Measurements from ENCODE around the gene TBC1D22A. TPM values are rescaled to one million over a fixed set of nuclear protein-coding genes. Genes with fewer than 3 reads are reported as not detected.
"Not testable (repeated sequence)": the region's sequence is repeated elsewhere in the genome, so short reads cannot be mapped to it uniquely, and the experiment has no call there.

TBC1D22A gene
- total RNA-seq, 1 donor from 2014 or later, result 20.1 TPM

DNA sequence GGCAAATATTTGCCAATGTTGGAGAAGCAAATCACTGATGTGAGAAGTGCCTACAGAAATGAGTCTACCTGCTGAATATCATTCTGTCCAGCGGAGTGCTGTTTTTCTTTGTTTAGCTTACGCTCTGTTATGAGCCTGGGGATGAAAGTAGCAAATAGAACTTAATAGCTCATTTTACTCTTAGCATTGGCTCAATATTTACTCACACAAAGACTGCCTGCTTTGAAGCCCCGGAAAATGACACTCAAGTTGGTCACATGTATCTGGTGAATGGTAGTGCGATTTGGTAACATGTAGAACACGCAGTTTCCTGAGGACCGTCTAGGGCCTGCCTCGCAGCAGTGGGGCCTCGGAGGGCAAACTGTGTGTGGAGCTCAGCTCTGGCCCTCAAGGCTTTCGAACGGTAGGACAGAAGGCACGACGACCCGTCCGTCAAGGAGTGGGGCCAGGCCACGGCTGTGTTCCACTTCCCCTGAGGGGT, 38.9 kb downstream of the TBC1D22A start:
- intact Hi-C loops (cut with DNase I), result no loop called here
- DNase-seq (ENCODE audit: low spot score), result no peak

DNA sequence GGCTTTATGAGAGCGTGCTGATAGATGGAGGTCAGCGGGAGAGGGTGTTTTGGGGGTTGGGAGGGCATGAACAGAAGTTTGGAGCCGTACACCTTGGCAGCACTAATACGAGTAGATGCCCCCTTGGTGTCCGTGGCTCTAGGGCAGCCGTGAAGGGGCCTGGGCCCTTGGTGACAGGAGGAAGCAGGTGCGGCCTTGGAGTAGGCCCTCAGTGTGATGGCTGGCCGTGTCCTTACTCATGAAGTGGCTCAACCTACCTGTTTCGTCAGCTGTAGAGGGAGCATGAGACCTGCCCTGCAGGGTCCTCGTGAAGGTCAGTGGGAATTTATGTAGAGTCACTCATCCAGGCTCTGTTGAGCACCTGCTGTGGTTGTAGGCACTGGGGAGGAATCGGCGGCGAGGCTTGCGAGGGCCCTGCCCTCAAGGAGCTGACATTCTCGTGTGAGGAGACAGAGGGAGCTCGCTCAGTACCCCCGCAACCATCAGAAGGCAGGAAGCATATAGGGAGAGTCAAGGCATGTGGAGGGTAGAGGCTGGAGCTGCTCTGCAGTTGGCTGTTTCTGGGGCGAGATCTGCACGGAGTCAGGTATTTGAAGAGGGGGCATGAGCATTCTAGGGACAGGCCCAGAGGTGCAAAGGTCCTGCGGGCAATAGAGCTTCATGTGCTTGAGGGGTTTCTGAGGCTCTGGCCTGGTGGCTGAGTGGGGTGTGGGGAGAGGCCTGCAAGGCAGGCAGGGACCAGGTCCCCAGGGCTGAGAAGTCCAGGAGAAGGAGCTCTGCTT, 39.6 kb downstream of the TBC1D22A start:
- no peak for DNase-seq (ENCODE audit: low spot score)
- intact Hi-C loops (cut with DNase I), result loop anchor here (2.0 kb wide), 1 partner anchor 43 kb away; no protein-coding TSS in a partner anchor

DNA sequence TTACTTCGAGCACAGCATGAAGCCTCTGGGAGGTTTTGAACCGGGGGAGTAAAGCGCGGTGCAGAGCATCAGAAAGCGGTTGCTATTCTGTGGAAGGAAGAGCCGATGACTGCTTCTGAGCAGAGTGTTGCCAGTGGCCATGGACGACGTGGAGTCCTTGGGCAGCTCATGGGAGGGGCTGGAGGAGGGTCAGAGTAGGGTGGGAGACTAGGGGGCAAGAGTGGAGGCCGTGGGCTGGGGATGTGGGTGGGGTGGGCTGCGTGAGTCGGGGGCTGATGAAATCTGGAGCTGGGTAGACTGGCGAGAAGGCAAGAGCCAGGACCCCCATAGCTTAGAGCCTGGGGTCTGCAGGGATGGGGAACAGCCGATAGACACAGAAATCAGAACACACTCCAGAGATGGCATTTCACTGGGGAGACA, 40.2 kb downstream of the TBC1D22A start:
- no peak for DNase-seq (ENCODE audit: low spot score)
- intact Hi-C loops (cut with DNase I), result loop anchor here (2.0 kb wide), 1 partner anchor 44 kb away; no protein-coding TSS in a partner anchor

GRCh38 chr22:46803031-46803880, 40.8 kb downstream of the TBC1D22A start:
- intact Hi-C loops (cut with DNase I), result loop anchor here (2.0 kb wide), 1 partner anchor 44 kb away; no protein-coding TSS in a partner anchor
- peak; percentile 85 for DNase-seq (ENCODE audit: low spot score)

GRCh38 chr22:46803936-46804335, 41.5 kb downstream of the TBC1D22A start:
- no peak for DNase-seq (ENCODE audit: low spot score)
- intact Hi-C loops (cut with DNase I), result loop anchor here (2.0 kb wide), 1 partner anchor 45 kb away; no protein-coding TSS in a partner anchor

DNA sequence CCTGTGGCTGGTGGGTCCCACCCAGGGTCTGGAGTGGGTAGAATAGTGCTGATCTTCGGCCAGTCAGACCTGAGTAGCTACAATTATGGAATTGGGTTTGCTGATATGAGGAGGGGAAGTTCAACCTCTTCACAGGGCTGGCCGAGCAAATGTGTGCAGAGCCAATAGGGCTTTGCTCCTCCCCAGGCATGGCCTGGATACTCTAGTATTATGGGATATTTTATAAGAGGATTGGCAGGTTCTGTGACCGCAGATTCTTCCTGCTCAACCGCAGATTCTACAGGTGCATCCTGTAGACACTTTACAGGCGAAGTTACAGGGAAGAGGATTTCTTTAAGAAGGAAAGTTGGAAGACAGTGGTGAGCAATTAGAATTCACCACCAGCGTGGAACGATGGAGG, 44.3 kb downstream of the TBC1D22A start:
- intact Hi-C loops (cut with DNase I), result no loop called here
- DNase-seq (ENCODE audit: low spot score), result no peak

GRCh38 chr22:46807458-46807857, 45.0 kb downstream of the TBC1D22A start:
- intact Hi-C loops (cut with DNase I), result no loop called here
- DNase-seq (ENCODE audit: low spot score), result no peak

GRCh38 chr22:46809153-46809885, 46.9 kb downstream of the TBC1D22A start:
- intact Hi-C loops (cut with DNase I), result no loop called here
- DNase-seq (ENCODE audit: low spot score), result no peak

DNA sequence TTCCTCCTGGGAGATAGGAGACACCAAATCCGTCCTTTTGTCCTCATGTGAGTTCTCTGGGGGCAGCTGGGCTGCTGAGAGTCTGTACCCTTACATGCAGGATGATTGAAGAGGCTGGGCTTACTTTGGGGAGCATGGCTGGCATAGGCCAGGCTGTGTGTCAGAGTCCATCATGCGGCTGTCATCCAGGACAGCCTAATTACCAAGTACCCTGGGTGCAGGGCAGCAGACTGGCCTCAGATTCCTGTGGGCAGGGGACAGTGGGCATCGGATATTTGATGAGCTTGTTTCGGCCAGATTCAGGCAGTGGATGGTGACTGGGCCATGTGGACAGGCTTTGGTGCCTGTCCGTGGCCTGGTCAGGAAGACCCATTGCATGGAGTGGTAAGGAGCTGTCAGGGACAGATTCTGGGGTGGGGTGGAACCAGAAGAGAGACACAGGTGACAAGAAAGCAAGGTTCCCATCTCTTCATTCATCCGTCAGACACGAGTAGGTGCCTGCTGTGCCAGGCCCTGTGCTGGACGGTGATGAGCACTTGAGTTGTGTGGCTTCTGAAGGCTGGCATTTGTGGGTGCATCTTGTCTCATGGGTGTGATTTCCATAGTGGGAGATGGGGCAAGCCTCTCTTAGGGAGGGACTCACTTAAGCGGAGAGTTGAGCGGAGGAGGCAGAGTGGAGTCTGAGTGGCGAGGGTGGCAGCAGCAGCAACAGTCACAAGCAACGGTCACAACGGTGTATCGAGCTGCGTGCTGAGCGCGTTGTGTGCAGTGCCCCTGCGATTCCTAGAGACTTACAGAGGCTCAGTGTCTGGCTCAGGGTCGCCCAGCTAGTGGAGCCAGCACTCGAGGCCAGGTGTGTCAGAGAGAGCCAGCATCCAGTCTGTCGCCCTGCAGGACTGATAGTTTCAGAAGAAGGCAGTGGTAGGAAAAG, 48.7 kb downstream of the TBC1D22A start:
- DNase-seq (ENCODE audit: low spot score), result no peak

DNA sequence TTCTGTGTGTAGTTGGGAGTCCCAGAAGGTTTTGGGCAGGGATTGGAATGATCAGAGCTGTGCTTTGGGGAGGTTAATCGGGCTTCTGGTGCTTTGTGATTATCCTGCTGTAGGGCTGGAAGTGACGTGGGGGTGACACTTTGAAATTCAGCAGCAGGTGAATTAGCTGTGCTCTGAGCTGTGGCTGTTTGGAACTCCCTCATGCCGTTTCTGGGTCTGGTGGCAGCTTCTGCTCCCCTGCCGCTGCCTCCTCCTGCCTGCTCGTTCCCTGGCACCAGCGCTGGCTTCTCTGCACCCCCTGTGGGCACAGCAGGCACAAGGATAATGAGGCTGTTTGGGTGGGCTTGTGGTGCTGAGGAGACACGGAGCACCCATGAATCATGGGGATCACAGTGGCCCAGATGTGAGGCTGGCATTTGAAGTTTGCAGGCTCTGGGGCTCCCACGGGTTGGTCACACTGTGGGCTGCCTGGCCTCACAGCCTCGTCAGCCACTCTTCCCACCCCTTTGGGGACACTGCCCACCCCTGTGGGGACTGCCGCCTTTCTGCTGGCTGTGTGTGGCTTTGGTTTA, 49.7 kb downstream of the TBC1D22A start:
- no peak for DNase-seq (ENCODE audit: low spot score)
- intact Hi-C loops (cut with DNase I), result no loop called here

More for the DNA sequence above, 48.7 kb downstream of the TBC1D22A start:
- intact Hi-C loops (cut with DNase I), result no loop called here

- DNase-seq (ENCODE audit: low spot score), result no peak
- intact Hi-C loops (cut with DNase I), result no loop called here
These were observed 50.3 kb downstream of the TBC1D22A start for GRCh38 chr22:46812788-46813187.

DNA sequence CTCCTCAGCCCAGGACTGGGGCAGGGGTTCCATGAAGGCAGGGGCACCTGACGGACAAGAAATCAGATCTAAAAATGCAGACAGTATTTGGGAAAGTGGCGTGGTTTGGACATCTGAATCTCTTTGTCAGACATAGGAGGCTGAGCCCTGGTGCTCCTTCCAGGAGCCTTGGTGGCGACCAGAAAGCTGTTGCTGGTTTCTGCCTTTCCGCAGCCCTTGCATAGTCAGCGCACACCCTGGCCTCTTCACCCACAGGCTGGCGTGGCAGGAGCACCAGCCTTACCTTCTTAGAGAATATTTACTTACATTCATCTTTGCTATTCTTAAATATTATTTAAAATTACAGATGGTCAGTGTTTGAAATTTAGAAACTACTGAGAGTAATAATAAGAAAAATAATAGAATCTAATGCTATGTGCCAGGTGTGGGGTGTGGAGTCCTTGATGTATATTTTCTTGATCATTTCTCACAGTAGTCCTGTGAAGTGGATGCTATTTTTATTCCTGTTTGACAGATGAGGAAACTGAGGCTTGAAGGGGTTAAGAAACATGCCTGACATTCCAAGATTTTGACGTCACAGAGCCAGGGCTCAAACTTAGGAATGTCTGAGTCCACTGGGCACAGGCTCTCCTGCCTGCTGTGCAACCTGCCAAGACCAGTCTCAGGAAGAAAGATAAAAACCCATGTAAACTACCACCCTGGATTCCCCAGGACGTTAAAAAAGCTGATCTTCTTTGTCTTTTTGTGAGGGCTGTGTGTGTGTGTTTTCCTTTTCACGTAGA, 51.6 kb downstream of the TBC1D22A start:
- intact Hi-C loops (cut with DNase I), result no loop called here
- no peak for DNase-seq (ENCODE audit: low spot score)

DNA sequence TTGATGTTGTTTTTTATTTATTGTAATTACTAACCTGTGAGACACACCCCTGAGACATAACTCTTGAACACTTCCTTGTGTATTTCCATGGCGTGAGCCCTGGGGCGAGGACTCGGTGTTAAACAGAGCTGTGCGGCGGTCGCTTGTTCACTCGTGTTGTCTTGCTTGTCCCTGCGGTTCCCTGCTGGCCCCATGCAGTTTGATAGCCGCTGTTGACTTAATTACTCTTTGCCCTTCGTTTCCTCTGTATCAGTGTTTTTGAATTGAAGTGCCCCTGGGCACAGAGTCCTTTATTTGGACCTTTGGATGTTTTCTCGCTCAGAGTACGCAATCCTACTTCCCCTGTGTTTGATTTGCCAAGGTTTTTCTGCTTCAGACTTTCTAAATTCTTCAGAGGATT, 52.7 kb downstream of the TBC1D22A start:
- no peak for DNase-seq (ENCODE audit: low spot score)
- intact Hi-C loops (cut with DNase I), result no loop called here

GRCh38 chr22:46815559-46815895, 53.1 kb downstream of the TBC1D22A start:
- intact Hi-C loops (cut with DNase I), result no loop called here
- DNase-seq (ENCODE audit: low spot score), result no peak

DNA sequence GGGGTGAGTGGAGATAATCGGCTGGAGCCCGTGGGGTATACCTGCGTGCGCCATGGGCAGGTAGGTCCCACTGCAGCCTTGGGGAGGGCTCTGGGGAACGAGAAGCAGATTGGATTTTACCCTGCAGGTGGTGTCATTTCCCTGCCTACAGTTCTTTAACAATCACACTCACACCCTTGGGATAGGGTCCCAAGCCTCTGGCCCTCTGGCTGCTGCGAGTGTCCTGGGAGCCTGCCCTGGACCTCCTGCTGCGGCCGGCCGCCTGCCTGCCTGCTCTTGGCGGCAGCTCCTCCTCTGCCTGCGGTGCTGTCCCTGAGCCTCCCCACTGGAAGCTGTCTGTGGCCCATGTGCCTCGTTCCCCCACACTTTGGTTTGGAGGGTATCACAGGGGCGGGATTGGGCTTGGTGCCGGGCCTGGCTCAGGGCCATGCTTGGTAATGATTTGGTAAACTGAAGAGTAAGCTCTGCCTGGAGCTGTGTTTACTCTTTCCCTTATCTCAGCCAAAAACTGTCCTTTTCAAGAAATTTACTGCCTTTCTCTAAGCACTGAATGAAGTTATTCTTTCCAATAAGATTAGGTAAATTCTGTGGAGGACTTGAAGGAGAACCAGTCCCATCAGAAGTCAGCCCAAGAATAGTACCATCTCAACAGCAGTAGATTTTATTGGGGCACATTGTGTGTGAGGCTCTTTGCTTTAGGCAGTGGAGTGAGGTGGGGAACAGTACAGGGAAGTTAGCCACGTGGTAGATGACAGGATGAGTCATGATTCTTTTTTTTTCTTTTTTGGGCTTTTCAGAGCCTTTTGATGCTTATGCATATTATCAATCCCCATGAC, 53.7 kb downstream of the TBC1D22A start:
- intact Hi-C loops (cut with DNase I), result no loop called here
- no peak for DNase-seq (ENCODE audit: low spot score)

GRCh38 chr22:46817390-46817789, 54.9 kb downstream of the TBC1D22A start:
- DNase-seq (ENCODE audit: low spot score); intact Hi-C loops (cut with DNase I): not testable (repeated sequence)

DNA sequence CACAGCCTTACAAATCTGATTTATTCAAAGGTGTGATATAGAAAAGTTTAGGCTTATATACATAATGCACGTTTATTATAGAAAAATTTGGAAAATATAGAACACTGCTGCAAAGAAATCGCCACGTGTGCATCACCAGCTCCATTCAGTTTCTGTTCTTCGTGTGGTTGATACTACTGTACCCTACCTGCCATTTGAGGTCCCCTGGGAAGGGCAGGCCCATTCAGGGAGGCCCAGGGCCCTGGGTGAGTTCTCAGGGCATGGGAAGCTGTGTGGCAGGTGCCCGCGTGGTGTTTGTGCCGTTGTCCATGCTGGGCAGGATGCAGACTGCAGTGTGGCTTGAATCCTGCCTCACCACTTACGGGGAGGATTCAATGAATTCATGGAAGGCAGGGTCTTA, 60.8 kb downstream of the TBC1D22A start:
- intact Hi-C loops (cut with DNase I), result no loop called here
- no peak for DNase-seq (ENCODE audit: low spot score)
